DMS153 treated with DMSO at 0.1 percent for 48 hours (cell line): Measurements from ENCODE around the gene IL3.
"Not testable (repeated sequence)": the region's sequence is repeated elsewhere in the genome, so short reads cannot be mapped to it uniquely, and the experiment has no call there.

Experiments
- DNase-seq: peaks from one replicate; lab custom pipeline; 2025; ENCODE audit not compliant: unreplicated experiment; lab: John Stamatoyannopoulos, UW

Gene IL3

DNA sequence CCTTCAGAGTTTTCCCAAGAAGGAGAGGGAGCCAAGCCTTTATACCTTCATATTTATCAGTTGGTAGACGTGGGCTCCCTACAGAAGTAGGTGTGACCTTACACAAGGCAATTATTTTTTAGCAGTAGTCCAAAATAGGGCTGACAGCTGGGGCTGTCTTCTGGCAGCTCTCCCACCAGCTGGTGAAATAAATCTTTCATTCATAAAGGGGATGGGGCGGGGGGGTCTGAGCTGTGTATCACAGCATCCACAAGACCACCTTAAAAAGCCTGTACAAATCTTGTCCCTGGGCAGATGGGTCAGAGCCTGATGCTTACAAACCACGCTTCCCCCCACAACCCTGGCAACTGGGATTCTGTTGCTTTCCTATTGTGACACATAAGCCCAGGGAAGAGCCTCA is 32.8 kb downstream of the IL3 start:
- DNase-seq: no peak

DNA sequence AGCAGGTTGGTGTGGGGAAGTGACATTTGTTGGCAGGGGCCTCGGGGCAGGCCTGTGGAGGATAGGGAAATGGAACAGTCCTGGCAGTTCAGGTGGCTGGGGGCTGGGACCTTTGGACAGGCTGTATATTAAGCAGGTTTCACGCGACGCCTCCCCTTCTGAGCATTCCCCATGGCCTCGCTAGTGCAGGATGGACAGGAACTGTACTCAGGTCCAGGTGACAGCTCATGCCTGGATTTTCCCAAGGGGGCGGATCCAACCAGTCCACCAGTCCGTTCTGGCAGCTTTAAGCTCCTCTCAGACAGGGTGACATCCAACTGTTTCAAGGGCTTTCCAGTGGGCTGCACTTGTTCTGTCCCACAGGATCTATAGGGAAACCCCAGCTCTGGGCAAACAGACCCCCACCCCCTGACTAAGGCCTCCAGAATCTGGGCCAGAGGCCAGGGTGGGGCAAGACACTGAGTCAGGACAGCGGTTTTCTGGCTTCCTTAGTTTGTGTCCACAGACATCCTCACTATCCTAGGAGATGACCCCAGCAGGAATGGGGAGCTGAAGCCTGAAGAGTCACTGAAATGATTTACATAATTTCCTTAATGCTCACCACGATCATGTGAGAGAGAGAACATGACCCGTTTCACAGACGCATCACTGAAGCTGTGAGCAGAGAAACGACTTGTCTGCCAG is 34.1 kb downstream of the IL3 start:
- no peak for DNase-seq

DNA sequence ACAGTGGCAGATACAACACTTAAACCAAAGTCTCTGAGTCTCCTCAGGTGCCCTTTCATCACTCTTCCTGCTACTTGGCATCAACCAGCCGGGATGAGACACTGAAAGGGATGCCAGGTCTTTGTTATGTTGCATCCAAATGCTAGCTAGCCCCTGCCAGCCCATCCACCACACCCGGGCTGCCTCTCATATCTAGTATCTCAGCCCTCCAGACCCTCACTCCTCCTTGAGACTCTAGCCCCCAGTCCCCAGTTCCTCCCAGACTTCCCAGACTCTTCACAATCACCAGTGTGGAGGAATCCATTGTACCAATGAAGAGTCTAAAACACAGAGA is 34.6 kb downstream of the IL3 start:
- no peak for DNase-seq

DNA sequence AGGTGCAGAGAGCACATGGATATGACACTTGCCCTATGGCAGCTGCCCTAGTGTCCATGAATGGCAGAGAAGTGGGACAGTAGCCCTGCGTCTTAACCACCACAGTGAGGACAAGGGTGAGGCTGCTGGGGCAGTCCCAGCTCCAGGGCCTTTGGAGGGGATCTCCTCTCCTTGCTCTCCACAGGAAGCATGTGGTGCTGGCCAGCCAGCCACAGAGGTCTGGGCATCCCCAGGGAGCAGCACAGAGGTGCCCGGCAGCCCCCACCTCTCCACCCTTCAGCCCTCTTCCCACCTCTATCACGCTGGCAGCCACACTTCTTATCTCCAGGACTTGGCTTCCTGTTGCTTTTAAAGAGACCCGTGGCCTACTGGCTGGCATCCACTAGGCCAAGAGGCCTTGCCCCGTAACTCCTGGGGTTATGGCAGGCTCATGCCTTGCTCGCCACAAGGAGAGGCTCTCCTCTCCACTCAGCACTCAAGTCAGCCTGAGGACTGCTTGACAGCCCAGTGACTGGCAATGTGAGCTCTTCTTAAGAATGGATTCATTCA is 35.0 kb downstream of the IL3 start:
- DNase-seq: no peak

DNA sequence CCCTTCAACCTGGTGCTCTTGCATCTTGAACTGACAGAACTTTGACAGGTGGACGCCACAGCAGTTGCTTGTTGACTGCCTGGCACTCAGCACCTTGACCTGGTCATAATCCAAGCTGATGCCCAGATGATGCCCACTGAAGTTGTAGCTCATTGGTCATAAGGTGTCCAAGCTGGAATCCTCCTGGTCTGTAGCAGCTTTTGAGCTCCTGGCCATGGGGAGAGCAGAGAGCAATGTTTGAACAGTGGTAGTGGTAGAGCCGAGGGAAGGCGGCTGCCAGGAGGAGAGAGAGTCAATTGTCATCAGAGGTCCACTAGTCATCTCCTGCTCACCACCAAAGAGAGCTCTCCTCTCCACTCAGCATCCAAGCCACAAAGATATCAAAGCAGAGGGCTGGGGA is 36.4 kb downstream of the IL3 start:
- DNase-seq: no peak

DNA sequence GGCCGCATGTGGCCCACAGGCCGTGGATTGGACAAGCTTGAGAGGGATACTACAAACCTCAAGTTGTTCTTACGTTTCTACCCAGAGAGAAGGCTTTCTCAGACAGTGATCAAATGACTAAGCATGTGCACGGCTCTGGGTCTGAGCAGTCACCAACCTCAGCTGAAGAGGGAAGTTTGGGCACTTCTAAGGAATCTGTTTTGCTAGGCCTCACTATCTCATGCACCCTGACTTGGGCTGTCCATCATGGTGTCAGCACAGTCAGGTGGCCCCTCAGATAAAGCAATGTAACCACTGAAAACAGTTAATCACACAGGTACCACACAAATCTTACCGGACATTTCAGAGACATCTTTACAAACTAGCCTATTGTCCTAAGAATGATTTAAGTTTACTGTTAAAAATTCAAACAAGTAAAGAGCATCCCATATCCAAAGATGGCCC is 37.7 kb downstream of the IL3 start:
- DNase-seq: no peak

DNA sequence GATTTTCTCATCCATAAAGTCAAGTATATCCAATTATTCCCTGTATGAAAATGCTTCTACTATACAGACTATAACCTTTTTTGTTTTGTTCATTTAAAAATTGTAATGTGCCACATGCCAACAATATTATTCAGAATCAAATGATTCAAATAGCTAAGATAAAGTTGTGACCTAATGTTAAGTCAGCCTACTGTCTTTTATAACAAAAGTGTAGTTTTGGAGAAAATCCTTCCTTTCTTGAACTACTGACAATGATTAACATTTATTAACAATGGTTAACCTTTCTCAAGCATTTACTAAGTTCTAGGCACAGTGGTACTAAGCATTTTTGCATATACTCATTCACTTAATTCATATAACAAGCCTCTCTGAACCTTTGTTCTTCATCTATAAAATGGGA is 38.2 kb downstream of the IL3 start:
- no peak for DNase-seq

DNA sequence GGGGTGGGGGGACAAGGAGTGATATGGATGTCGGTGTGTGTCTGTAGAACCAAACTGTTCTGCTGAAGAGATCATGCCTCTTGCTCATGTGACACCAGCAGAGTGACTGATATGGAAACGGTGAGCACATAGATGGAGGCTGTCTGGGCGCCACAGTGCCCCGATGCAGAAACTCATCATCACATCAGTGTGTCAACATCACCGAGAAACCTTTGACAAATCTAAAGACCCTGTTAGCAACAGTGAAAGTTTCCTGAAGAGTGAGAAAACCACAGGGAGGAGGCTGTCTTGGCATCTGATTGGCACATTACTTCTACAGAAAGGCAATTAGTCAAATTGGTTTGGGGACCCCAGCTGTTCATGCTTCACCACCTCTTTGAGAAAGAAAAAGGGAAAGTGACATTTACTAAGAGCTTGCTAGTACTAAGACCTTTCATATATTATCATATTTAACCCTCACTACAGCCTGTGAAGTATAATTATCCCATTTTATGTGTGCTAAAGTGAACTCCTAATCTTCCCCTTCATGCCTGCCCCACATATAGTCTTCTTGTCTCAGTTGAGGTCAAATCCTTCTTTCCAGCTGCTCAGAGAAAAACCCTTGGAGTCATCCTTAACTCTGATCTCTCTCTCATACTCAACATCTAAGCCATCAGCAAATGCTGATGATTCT is 38.8 kb downstream of the IL3 start:
- DNase-seq: no peak

DNA sequence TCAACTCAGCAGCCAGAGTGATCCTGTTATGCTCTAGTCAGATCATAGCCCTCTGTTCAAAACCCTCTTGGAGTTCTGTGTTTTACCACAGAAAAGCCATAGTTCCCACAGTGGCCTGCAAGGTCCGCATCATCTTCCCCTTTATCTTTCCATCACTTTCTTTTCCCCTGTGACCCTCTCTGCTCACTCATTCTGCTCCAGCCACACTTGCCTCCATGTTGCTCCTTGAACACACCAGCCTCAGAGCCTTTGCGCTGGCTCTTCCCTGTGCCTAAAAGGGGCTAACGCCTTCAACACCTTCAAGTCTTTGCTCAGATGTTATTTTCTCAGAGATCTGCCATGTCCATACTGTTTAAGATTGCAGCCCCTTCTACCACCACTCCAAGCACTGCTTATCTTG is 39.5 kb downstream of the IL3 start:
- no peak for DNase-seq

DNA sequence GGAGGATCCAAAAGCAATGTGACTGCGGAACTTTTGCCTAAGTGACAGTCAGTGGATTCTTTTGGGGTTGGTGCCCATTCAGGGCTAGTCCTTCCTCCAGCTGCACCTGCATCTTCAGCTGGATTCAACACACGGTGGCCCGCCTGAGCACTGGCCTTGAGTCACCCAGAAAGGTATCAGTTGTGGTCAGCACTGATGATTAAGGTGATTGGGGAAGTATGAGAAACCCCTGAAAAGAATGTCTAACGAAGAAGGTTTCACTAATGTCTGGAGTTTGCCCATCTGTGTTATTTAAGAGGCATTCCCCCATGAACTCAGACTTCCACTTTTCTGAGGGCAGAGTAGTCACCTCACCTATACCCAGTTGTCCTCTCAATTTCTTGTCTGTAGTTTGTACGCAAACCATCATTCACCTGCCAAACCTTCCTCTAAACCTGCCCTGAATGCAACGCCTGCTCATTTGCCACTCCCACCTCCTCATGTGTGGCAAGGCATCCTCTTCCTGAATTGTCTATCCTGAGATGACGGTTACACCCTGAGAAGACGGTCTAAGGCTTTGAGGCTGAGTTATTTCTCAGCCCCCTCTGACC is 40.3 kb downstream of the IL3 start:
- no peak for DNase-seq

DNA sequence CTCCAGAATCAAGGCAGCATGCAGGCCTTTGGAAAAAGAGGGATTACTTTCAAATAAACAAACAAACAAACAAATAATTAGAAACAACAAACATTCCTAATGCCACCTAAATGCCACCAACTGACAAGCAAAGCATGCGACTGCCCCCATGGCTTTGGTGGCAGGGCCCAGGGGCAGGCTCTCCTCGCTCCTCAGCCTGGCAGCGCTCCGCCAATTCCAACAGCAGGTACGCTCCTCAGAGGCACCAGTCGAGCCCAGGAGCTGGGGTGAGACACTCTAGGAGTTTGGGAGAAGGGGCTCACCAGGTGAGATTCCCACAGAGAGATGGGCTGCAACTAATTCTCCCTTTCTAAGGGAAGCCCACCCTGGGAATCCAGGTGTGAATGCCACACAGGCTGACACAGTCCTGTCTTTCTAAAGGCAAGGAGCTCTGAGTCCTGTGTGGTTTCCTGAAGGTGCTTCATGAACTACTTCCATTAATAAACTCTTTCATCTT is 41.0 kb downstream of the IL3 start:
- no peak for DNase-seq

DNA sequence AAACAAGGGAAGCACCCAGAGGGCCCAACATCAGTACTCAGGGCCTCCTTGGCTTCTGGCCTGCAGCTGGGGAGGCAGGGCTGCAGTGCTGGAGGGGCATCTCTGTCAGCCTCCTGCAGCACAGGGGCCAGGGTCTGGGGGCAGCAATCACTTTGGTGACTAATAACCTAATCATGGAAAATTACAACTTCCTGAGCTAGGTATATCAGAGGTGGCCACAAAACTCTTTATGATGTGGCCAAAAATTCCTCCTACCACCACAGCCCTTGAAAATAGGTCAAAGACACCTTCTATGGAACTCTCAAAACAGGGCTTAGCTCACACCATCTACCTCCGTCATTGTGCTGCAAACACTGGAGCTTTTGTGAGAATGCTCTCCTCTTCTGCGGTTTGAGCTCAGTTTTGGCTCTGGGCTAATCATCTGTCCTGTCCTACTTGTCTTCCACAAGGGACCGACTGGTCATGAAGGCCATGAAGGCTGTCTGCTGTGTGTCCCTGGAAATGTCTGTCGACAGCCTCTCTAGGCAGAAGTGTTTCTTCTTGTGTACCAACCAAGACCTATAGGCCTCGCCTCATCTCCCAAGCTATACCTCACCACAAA is 41.7 kb downstream of the IL3 start:
- no peak for DNase-seq

DNA sequence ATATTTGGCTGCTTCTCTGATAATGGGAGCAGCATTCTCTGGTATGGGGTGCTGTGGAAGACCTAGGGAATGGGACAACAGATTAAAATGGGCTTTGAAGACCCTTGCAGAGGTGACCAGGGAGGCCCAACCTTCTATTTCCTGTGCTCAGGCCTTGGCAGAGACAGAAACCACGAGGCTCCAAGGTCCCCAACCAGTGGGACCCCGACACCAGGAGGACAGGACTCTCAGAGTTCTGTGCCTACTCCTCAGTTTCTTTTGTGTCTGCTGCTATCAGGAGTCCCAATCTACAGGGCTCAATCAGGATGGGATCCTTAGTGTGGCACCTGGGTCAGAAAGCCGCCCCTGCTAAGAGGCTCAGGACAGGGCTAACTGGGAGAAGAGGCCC is 42.5 kb downstream of the IL3 start:
- no peak for DNase-seq

DNA sequence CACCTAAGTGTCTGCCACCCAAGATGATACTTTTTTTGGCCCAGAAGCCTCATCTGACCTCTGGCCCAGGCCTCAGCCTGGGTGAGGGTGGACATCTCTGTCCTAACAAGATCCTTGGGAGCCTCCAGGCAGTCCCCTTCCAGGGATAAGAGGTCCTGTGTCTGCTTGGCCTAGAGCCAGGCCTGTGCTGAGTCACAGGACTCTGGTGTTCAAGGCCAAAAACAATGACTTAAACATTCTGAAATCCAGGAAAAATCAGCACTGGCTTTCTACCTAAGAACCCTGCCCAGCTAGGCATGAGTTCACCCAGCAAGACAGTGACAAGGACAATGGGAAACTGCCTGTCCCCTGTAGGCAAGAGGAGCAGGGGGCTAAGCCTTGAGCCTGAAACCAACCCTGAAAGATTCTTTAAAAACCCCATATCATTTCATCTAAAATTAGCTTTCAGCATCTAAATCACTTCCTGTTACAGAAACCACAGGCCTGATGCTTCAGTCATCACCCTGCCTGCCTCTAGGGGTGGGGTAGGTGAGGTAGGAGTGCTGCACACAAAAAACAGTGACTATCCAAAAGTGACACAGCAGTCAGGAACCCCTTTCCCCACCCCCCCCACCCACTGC is 43.0 kb downstream of the IL3 start:
- DNase-seq: no peak

DNA sequence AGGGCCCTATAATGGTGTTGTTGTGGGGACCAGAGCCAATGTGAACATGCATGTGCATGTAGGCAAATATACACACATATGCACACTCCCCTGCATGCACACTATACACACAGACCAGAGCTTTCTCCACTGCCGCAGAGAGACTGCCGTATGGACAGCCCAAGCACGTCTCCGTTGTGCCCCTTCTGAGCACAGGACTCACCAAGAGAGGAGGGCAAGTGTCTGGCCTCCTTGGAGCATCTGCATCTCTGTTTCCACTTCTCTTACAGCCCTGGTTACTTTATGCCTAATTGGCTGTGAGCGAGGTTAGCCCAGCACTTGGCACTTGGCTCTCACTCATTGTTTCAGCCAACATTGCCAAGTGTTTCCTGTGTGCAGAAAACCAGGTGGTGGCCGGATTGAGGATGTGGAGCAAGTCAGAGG is 43.5 kb downstream of the IL3 start:
- no peak for DNase-seq

DNA sequence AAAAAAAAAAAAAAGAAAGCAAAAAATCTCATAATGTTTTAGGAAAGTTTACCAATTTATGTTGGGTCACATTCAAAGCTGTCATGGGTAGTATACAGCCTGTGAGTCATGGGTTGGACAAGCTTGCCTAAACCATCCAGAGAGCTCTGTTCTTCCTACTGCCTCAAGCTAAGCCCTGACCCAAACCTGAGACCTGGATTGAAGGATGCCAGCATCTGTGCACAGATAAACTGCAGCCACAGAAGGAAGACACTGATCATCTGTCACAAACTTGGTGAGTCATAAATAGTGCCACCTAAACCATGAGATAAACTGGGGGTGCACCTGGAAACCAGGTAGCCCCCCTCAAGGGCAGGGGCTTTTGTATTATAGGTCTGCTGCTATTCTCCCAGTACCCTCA is 44.1 kb downstream of the IL3 start:
- DNase-seq: no peak

DNA sequence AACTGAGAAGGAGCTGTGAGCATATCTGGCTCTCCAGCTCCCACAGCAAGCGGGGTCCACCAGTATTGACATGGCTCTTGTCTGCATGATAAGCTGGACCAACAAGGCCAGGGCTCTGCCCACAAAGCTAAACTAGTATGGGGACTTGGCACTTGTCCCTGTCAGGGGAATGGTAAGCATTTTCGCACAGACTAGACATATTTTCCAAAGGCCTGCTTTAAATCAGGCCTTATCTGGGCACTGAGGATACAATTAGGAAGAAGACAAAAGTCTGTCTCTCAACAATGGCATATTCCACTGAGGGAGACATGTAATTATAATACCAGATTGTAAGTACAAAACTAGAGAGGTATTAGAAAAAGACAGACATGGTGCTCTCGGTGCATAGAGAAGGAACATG is 45.2 kb downstream of the IL3 start:
- DNase-seq: no peak

DNA sequence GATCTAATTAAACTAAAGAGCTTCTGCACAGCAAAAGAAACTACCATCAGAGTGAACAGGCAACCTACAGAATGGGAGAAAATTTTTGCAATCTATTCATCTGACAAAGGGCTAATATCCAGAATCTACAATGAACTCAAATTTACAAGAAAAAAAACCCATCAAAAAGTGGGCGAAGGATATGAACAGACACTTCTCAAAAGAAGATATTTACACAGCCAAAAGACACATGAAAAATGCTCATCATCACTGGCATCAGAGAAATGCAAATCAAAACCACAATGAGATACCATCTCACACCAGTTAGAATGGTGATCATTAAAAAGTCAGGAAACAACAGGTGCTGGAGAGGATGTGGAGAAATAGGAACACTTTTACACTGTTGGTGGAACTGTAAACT is 48.0 kb downstream of the IL3 start:
- DNase-seq: not testable (repeated sequence)

DNA sequence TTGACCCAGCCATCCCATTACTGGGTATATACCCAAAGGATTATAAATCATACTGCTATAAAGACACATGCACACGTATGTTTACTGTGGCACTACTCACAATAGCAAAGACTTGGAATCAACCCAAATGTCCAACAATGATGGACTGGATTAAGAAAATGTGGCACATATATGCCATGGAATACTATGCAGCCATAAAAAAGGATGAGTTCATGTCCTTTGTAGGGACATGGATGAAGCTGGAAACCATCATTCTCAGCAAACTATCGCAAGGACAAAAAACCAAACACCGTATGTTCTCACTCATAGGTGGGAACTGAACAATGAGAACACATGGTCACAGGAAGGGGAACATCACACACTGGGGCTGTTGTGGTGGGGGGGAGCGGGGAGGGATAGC is 48.5 kb downstream of the IL3 start:
- DNase-seq: not testable (repeated sequence)

DNA sequence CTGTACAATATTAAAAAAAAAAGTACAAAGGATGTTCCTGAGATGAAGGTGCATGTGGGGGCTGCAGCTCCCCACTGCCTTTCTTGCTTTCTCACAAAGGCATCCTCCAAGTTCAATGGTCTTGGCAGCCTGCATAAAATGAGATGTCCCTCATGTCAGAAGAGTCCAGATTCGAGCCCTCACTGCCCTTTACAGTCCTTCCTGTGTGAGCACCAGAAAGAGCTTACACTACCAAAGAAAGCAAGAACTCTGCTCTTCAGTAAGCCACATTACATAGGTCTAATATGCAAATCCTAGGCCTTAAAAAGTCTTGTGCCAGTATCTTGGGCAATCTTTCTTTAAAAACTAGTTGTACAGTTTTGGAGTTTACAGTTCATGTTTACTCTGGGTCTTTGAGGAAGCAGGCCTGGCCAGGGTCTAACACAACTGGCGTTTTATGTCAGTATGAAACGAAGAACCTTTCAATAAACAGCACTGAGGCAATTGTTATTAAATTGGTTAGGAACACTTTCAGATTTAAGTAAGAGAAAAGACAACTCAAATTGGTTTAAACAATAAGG is 49.1 kb downstream of the IL3 start:
- DNase-seq: no peak

DNA sequence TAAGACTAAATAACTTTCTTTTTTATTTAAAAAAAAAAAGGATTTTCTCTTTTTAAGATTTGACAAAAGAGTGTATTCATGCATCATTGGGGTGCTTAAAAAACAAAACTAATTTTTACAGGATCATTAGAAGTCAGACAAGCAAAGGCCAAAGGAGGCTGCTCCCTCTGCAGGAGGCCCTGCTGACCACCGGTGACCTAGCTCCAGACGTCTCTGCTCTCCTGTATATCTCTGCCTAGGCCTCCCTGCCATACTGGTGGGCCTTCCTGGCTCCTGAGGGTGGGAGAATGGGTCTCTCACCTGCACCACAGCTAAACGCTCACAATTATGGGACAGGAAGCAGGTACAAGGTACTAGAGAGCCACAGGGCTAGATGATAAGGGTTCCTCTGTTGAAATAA is 49.7 kb downstream of the IL3 start:
- DNase-seq: no peak
